ENCODE results near the gene IL33. TPM values are rescaled to one million over a fixed set of nuclear protein-coding genes. Genes with fewer than 3 reads are reported as not detected.
A peak's percentile ranks its signal among the peaks of the same experiment; 100 is the strongest.

Gene IL33
- total and polyA plus RNA-seq, 2 of the 8 experiments (the other 6 are each of a cell fraction or from before 2014, with no cell fraction given), result not detected

DNA sequence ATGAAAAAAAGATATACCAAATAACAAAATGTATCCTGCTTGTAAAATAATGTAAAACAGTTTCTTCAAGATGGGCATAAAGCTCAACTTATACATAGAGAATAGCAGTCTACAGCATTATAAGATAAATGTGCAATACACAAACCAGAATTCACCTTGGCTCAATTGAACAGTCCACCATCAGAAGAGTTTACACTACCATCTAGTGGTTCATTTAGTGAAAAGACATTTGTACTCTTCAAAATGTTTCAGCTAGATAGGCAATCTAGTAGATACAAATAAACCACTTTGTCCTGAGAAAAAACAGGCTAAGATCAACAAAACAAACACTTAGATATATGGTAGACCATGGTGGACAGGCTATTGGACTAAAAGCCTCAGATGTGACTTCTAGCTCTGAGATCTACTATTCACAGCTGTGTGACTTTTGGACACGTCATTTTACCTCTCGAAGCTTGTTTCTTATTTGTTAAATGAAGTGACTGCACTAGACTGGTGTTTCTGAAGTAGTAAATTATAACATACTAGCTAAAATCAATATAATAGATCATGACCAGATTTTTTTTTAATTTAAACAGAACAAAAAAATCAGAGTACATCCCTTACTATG lies 90.5 kb downstream of the IL33 start:
- Histone ChIP-seq H3K23ac (ENCODE audit: insufficient read length) (no peak overlapping the region), H2AFZ (ENCODE audit: low read length) (no peak overlapping the region), H3K27me3 (replicated peaks in 1 of 4; ENCODE audit: control insufficient read depth in 3 of 4, extremely low read depth in 1 of 4, insufficient read depth in 3 of 4, low read length in 3 of 4) (no peaks in the 10 kb centered on the region), H3K4me1 (replicated peaks in 1 of 4; ENCODE audit: control insufficient read depth in 3 of 4, insufficient read depth in 4 of 4, low read length in 3 of 4) (no peaks in the 10 kb centered on the region), H3K4me3 (ENCODE audit: extremely low read depth in 1 of 4, insufficient read depth in 2 of 4, low read depth in 3 of 4, low read length in 4 of 4) (no peak overlapping the region), H4K8ac (ENCODE audit: extremely low read depth, insufficient read depth, low read length) (no peak overlapping the region), H3K23me2 (ENCODE audit: low read depth, low read length) (no peaks in the 10 kb centered on the region), H2BK5ac (ENCODE audit: low read depth, low read length) (no peak overlapping the region), H4K5ac (ENCODE audit: insufficient read length, low read depth, low read length) (no peak overlapping the region), H3K9me3 (ENCODE audit: insufficient read depth in 2 of 2, low read depth in 1 of 2, low read length in 1 of 2) (no peaks in the 10 kb centered on the region), H3K9ac (replicated peaks in 1 of 4; ENCODE audit: extremely low read depth in 1 of 4, low read depth in 3 of 4, low read length in 3 of 4) (no peak overlapping the region), H2BK120ac (replicated peaks; ENCODE audit: low read depth, low read length) (no peak overlapping the region), H3K18ac (ENCODE audit: extremely low read depth, low read length) (no peak overlapping the region), H3K4ac (replicated peaks; ENCODE audit: insufficient read length, low read depth, low read length) (no peak overlapping the region), H2AK5ac (ENCODE audit: low read depth, low read length) (no peak overlapping the region), H4K20me1 (replicated peaks in 1 of 2; ENCODE audit: control insufficient read depth in 1 of 2, insufficient read depth in 2 of 2, low read length in 2 of 2) (no peaks in the 10 kb centered on the region), H3K14ac (ENCODE audit: insufficient read length) (no peak overlapping the region), H3K36me3 (ENCODE audit: control insufficient read depth in 2 of 4, insufficient read depth in 4 of 4, low read length in 3 of 4) (no peaks in the 10 kb centered on the region), H3K27ac (ENCODE audit: low read depth, low read length) (no peak overlapping the region), H3K79me1 (ENCODE audit: low read depth, low read length) (no peaks in the 10 kb centered on the region), H3K4me2 (ENCODE audit: insufficient read depth in 1 of 2, low read depth in 2 of 2, low read length in 2 of 2) (no peak overlapping the region), H2BK12ac (ENCODE audit: low read depth, low read length) (no peak overlapping the region), H4K91ac (replicated peaks; ENCODE audit: insufficient read length, low read length) (no peak overlapping the region), H2BK15ac (ENCODE audit: low read length) (no peak overlapping the region), H3K79me2 (ENCODE audit: control insufficient read depth in 1 of 2, insufficient read depth in 2 of 2, low read length in 2 of 2) (no peaks in the 10 kb centered on the region), H3K56ac (replicated peaks; ENCODE audit: insufficient read length, low read depth, low read length) (no peak overlapping the region), H2BK20ac (ENCODE audit: low read length) (no peak overlapping the region)
- peak; percentile 32 for FAIRE-seq
- ChIA-PET POLR2A (ENCODE audit: partially characterized antibody) (interaction anchor here (0.7 to 1.0 kb wide), 2 partner anchors 226 to 252 kb away, joined by 3 read pairs; no protein-coding TSS in a partner anchor), CTCF (ENCODE audit: partially characterized antibody) (interaction anchor here (0.6 to 4.5 kb wide), 65 partner anchors 9 to 696 kb away, joined by 3 to 99 read pairs (median 4); partner anchors contain the start of gene TPD52L3)
- DNase-seq (ENCODE audit: low read depth in 1 of 2, low spot score in 2 of 2), result no peak
- TF ChIP-seq EP300 (IDR thresholded peaks at IDR 0.05; ENCODE audit: borderline replicate concordance in 1 of 2, low read depth in 2 of 2, low read length in 2 of 2), result no peak
- TF ChIP-seq, protein P1, sequence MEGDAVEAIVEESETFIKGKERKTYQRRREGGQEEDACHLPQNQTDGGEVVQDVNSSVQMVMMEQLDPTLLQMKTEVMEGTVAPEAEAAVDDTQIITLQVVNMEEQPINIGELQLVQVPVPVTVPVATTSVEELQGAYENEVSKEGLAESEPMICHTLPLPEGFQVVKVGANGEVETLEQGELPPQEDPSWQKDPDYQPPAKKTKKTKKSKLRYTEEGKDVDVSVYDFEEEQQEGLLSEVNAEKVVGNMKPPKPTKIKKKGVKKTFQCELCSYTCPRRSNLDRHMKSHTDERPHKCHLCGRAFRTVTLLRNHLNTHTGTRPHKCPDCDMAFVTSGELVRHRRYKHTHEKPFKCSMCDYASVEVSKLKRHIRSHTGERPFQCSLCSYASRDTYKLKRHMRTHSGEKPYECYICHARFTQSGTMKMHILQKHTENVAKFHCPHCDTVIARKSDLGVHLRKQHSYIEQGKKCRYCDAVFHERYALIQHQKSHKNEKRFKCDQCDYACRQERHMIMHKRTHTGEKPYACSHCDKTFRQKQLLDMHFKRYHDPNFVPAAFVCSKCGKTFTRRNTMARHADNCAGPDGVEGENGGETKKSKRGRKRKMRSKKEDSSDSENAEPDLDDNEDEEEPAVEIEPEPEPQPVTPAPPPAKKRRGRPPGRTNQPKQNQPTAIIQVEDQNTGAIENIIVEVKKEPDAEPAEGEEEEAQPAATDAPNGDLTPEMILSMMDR (IDR thresholded peaks at IDR 0.05; ENCODE audit: control extremely low read depth in 1 of 3, insufficient read depth in 1 of 3, low read depth in 1 of 3, low read length in 3 of 3), result peak in 2 of 3 experiments; percentile 42 to 48; a peak in 2 of 4 replicates
- TF ChIP-seq RAD21 (IDR thresholded peaks at IDR 0.05 in 1 of 2, conservative IDR thresholded peaks at IDR 0.05 in 1 of 2; ENCODE audit: low read depth in 2 of 2, low read length in 2 of 2), result peak; percentile 82 to 85
- no peak for TF ChIP-seq SP4 (IDR thresholded peaks at IDR 0.05; ENCODE audit: low read length)
- 91% methylated on average over 2 of the region's 2 CpGs; no CpG with 5 or more reads in 1 of the 2 experiments for WGBS, 2 experiments (ENCODE audit: extremely low coverage in 1 of 2, insufficient coverage in 1 of 2, insufficient read length in 1 of 2, insufficient replicate concordance in 2 of 2, low coverage in 1 of 2, low lambda C conversion rate in 2 of 2, missing lambda C conversion rate in 1 of 2)
